ENCODE measurements around the gene GZMM.

- TF ChIP-seq CREB1 (CRISPR knock-in tag; IDR thresholded peaks at IDR 0.05; ENCODE audit: low read depth) (no peak), CTCF (conservative IDR thresholded peaks at IDR 0.05; ENCODE audit: low read depth in 2 of 2) (no peak), EZH2 (IDR thresholded peaks at IDR 0.05; ENCODE audit: low read depth, unreplicated experiment) (no peak), POLR2AphosphoS5 (IDR thresholded peaks at IDR 0.05; ENCODE audit: low read depth) (no peak)
Measured at GRCh38 chr19:579111-579841, 35.4 kb downstream of the GZMM start.

All from GM23338 (cell line).